ENCODE data around the gene LEAP2.
A peak's percentile ranks its signal among the peaks of the same experiment; 100 is the strongest.

Gene LEAP2

DNA sequence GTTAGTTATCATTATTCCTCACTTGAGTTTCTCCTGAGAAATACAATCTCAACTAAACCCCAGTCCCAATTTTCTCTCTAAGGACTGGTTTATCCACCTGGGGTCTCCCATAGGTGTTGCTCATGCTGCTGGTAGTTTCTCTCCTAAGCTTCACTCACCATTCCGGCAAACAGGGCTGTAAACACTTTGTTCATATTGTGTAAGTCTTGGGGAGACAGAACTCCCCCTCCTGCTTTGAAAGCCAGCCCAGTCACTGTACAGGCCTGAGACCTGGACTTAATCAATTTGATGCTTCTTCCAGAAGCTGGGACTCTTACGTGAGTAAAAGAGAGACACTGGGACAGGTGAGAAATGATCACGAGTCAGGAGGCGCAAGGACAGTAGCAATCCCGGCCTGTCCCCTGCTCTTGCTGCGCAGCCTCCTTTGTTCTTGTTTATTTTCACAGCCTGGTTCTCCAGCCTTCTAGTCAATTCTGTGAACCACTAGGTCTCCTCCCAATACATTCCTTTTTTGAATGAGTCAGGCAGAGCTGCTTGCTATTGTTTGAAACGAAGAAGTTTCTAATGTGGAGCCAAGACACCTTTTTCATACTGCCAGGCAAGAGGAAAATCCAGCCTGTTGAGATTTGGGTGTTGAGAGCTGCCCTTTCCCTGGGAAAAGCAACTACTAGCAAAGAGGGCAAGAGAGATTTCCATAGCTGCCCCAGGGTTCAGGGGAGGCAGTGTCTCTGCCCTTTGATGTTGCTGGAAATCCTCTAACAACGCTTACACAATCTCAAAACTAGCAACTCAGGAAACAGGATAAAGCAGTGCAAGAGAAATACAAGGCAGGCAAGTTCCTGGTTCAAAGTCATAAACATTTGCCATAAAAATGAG lies 33.8 kb upstream of the LEAP2 start:
- DNase-seq (ENCODE audit: low read depth, low spot score) = peak; percentile 77
- TF ChIP-seq CTCF (IDR thresholded peaks at IDR 0.05; ENCODE audit: low read depth, low read length) = no peak
- H3K4me3 ChIP-seq (ENCODE audit: low read depth, low read length) = no peak overlapping the region
- in situ Hi-C loops (cut with HindIII; ENCODE audit: low sequenced_read_pairs) = no loop called here

DNA sequence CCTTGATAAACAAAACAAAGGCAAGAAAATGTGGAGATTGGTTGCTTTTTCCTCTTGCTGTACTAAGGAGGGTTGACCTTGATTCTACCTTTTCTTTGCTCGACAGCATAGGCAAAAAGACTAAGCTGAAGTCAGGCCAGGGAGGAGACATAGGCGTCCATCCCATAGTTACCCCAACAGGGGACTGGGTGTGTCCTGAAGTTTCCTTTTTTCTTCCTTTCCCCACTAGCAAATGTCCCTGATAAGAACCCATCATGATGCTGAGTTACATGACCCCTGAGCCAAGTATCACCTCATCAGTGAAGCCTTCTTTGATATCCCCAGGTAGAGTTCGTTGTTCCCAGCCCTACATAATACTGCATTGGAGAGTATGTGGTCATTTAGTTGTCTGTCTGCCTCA lies 33.2 kb upstream of the LEAP2 start:
- DNase-seq (ENCODE audit: low read depth, low spot score) = no peak
- TF ChIP-seq CTCF (IDR thresholded peaks at IDR 0.05; ENCODE audit: low read depth, low read length) = no peak
- in situ Hi-C loops (cut with HindIII; ENCODE audit: low sequenced_read_pairs) = no loop called here
- no peak overlapping the region for H3K4me3 ChIP-seq (ENCODE audit: low read depth, low read length)

DNA sequence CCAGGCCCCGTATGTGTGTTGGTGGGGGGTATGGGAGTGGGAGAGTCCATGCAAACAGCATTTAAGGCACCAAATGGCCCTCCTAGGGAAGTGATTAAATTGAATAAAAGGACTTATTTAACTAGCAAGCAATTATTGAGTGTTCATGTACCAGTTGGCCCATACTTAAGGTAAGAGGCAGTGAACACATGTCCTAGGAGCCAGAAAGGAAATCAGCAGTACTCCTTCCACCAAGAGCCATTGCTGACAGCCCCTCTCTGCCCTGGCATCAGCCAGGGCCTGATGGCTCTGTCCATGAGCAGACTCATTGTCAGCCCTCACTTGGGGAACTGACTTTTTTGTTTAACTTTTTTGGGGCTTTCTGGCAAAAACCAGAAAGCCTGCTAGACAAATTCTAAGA lies 32.6 kb upstream of the LEAP2 start:
- no peak for DNase-seq (ENCODE audit: low read depth, low spot score)
- in situ Hi-C loops (cut with HindIII; ENCODE audit: low sequenced_read_pairs) = no loop called here
- H3K4me3 ChIP-seq (ENCODE audit: low read depth, low read length) = no peak overlapping the region
- no peak for TF ChIP-seq CTCF (IDR thresholded peaks at IDR 0.05; ENCODE audit: low read depth, low read length)

GRCh38 chr5:132841305-132841704 lies 32.2 kb upstream of the LEAP2 start:
- H3K4me3 ChIP-seq (ENCODE audit: low read depth, low read length) = no peak overlapping the region
- in situ Hi-C loops (cut with HindIII; ENCODE audit: low sequenced_read_pairs) = no loop called here
- TF ChIP-seq CTCF (IDR thresholded peaks at IDR 0.05; ENCODE audit: low read depth, low read length) = no peak
- DNase-seq (ENCODE audit: low read depth, low spot score) = no peak

GRCh38 chr5:132848270-132848669 lies 25.2 kb upstream of the LEAP2 start:
- no peak for DNase-seq (ENCODE audit: low read depth, low spot score)
- TF ChIP-seq CTCF (IDR thresholded peaks at IDR 0.05; ENCODE audit: low read depth, low read length) = no peak
- H3K4me3 ChIP-seq (ENCODE audit: low read depth, low read length) = no peak overlapping the region
- in situ Hi-C loops (cut with HindIII; ENCODE audit: low sequenced_read_pairs) = no loop called here

DNA sequence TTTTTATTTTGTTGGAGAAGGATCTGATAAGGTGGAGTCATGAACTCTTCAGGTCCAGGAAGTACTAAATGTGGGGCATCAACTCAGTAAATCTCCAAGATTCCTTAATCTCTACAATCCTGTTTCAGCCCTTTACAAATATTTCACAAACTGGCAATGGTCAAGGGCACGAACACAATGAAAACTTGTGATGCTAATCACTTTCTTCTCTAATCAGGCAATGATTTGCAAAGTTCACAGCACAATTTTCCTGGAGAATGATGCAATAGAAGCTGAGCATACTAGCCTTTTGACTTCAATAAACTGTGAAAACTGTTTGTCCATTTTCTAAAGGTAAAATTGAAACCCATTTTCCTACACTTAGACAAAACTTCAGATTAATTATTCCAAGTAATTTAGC lies 24.1 kb upstream of the LEAP2 start:
- no peak for DNase-seq (ENCODE audit: low read depth, low spot score)
- no peak overlapping the region for H3K4me3 ChIP-seq (ENCODE audit: low read depth, low read length)
- no peak for TF ChIP-seq CTCF (IDR thresholded peaks at IDR 0.05; ENCODE audit: low read depth, low read length)
- in situ Hi-C loops (cut with HindIII; ENCODE audit: low sequenced_read_pairs) = no loop called here

All from astrocyte of the spinal cord (primary cell).